GM21528 (cell line): Measurements from ENCODE around the gene CHRDL2.

Experiments used
- ATAC-seq: cut with Tn5 transposase; IDR thresholded peaks from one replicate; pipeline ENCODE4 v1.9.1; 2021; ENCODE audit warnings: mild to moderate bottlenecking, moderate library complexity; ENCODE audit not compliant: unreplicated experiment, low FRiP score

The CHRDL2 gene

DNA sequence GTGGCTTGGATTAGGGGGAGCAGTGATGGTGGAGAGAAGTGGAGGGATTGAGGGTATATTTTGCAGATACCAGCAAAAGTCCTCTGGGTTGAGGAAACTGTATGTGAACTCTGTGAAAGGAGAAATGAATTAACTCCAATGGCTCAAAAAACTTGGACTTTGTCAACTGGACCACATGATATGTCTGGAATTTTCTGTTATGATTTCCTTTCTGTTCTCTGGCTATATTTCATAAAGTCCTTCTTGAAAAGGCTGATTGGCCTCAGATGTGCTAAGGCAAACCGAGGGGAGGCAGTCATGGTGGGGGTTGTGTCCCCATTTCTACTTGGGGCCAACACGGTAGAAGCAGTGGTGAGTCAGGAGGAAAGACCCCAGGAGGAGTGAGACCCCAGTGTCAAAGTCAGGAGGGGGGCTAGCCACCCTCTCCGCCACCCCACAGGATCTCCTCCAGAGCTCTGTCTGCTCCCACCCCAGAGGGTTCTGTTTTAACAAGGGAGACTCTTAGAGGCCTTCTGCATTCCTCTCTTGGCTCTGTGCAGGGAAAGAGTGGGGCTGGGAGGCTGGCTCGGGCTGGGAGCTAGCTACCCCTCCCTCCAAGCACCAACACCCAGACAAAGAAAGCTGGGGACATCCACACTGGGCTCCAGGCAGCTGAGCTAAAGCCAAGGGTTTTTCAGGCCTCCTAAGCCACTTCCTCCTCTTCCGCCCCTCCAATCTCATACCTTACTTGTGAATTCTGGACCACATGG, 13.8 kb downstream of the CHRDL2 start:
- ATAC-seq, result no peak

DNA sequence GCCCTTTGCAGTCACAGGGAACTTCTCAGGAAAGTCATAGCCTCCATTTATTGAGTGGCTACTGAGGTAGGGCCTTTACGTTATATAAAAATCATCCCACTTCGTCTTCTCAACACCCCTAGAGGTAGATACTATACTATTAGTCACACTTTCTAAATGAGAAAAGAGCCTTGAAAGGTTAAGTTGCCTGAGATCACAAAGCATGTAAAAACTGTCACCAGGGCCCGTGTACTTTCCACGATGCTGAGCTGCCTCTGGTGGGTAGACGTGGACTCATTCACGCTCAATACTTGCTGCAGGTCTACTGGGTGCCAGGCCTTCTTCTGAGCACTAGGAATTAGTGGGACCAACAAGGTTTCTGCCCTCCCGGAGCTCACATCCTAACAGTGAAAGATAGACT, 16.3 kb downstream of the CHRDL2 start:
- no peak for ATAC-seq

DNA sequence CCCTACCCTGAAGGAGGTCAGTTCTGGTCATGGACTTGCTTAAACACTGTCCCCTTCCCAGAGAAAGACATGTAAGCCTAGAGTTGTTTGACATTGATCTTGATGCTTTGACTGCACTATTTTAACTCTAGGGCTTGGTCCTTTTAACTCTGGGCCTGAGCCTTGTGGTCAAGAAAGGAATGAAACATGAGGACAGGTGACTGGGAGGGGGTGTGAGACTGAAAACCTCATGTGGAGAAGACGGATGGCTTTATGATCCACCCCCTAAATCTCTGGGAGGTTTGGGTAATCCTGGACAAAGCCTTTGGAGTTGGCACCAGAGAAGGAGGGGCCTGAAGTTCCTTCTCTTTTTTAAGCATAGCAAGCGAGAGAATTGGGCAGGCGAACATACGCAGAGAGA, 17.5 kb downstream of the CHRDL2 start:
- no peak for ATAC-seq

DNA sequence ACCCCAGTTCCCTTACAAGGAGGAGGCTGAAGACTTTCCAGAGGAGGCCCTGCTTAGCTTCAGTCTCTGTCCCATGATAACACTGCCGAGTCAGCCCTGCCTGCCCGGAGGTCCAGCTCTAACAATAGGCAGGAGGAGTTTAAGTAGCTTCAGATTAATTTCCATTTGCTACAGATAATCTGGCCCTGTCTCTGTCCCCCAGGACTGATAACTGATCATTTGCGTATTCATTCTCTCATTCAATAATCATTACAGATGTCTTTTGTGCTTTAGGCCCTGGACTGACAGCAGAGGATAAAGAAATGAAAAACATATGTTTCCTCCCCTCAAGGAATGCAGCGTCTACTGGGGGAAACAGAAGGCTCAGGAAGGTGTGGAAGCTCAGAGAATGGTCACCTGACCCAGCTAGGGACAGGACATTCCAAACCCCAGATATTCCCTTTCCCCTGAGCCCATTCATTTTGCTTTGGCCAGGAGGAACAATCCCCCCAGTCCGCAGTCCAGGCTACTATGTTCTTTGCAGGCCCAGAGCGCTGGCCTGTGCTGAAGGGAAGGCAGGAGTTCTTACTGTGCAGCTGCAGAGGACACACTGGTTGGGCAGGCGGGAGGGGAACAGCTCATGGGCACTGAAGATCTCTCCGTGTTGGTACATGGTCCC, 20.8 kb downstream of the CHRDL2 start:
- no peak for ATAC-seq

DNA sequence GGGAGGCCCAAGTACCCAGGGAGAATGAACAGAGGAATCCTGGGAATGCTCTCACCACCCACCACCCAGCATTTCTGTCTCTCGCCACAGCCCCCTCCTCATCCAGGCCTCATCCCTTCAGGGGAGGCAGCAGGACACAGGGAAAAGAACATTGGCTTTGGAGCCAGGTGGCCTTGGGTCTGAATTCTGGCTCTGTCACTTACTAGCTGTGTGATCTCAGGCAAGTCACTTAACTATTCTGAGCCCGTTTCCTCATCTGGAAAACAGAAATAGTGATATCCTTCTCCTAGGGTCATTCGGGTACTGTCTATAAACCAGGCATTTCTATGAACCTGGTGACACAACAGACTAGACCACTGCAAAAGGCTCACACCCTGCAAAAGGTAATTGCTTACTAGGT, 22.1 kb downstream of the CHRDL2 start:
- ATAC-seq, result no peak

DNA sequence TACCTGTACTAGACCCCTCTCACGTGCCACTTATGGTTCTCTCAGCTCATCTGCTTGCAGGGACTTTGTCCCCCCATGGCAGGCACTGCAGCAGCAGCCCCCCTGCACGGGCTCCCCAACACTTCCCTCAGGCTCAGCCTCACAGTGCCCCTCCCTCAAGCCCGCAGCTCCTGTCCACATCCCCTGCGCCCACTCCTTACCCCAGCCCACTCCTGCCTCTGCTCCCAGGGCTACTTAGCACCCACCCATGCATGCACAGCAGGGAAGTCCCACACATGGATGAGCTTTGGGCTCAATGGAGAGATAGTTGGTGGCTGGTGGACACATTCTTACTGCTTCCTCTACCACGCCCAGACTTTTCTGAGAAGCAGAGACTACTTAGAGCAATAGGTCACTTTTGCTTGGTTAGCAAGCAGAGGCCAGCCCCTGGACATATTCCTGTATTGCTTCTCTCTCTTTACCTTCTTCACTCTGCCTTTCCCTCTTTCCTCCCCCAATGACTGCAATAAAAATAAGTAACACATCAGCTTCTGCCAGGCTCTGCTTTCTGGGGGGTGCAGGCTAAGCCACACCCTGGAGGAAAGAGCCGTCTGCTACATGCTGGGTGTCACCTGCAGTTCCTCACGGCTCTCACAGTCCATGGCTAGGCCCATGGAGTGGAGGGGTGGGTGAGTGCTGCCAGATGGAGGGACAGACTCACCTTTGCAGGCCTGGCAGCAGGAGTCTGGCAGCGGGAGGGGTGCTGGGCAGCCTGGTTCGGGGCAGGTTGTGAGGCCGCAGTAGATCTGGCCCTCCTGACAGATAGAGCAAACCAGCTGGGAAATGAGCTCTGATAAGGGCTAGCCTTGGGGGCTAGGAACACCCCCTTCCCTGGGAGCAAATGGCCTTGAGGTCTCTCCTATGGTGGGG, 23.4 kb downstream of the CHRDL2 start:
- no peak for ATAC-seq

DNA sequence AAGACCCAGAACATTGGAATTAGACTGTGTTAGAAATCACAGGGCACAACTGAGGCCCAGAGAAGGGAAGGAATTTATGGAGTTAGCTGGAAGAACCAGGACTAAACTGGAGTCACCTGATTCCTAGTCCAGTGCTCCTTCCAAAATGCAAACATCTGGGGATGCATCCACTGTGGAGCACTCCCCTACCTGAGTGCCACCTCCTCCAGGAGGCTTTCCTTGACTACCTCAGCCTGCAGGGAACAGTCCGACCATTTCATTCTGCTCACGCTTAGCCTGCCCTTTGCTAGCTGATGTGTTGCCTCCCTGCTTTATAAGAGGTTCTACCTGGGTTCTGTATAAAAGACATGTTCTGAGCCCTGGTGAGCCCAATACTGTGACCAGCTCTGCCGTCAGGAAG, 24.0 kb downstream of the CHRDL2 start:
- ATAC-seq, result no peak

DNA sequence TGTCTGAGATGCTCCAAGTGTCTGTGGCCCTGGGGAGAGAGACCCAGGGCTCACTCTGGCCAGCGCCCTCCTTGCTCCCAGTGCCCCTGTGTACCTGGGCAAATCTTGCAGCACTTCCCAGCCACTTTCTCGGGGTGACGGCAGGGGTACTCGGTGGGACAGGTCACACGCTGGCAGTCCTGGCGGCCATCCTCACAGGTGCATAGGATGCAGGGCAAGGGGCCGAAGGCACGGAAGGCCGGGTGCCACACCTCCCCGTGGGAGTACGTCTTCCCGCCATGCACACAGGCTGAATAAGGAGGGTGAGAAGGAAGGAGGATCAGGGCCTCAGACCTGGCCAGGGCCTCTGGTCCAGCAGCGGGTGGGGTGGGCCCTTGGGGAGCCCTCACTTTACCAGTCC, 28.0 kb downstream of the CHRDL2 start:
- no peak for ATAC-seq

DNA sequence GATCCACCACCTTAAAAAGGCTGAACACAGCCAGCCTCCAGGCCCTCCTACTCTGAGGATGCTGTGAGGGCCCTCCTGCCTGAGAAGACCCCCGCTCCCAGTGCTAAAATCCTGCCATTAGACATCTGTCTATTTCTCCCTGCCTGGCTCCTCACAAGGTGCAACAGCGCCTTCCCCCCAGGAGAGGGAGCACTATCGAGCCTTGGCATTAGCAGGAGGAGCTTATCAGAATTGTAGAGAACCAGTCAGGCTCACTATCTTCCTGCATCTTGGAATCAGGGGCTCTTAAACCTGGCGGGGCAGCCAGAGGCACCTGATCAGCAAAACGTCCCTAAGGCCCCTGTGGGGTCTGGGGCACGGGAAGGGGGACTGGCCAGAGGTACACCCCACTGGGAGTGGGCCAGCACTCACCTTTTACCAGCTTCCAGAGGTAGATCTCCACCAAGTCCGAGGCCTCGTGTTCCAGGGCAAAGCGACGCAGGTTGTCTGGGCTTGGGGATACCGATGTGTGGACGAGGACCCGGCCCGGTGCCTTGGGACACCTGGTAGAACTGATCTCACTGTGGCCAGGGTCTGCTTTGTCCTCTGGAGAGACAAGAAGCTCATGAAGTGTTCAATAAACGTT, 28.7 kb downstream of the CHRDL2 start:
- peak; percentile 54 for ATAC-seq

DNA sequence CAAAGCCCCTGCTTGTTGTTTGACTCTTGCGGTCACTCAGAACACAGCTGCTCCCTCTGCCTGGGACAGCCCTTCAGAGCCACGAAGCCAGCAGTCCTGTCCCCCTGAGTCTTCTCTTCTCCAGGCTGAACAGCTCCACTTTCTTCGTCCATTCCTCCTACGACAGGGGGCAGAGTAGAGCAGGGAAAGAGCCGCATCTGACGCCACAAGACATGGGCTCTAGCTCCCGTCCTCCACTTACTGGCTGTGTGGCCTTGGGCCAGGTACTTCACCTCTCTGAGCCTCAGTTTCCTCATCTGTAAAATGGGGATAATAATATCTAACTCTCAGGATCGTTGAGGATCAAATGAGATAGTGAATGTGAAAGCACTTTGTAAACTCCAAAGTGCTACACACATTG, 29.9 kb downstream of the CHRDL2 start:
- ATAC-seq, result no peak

DNA sequence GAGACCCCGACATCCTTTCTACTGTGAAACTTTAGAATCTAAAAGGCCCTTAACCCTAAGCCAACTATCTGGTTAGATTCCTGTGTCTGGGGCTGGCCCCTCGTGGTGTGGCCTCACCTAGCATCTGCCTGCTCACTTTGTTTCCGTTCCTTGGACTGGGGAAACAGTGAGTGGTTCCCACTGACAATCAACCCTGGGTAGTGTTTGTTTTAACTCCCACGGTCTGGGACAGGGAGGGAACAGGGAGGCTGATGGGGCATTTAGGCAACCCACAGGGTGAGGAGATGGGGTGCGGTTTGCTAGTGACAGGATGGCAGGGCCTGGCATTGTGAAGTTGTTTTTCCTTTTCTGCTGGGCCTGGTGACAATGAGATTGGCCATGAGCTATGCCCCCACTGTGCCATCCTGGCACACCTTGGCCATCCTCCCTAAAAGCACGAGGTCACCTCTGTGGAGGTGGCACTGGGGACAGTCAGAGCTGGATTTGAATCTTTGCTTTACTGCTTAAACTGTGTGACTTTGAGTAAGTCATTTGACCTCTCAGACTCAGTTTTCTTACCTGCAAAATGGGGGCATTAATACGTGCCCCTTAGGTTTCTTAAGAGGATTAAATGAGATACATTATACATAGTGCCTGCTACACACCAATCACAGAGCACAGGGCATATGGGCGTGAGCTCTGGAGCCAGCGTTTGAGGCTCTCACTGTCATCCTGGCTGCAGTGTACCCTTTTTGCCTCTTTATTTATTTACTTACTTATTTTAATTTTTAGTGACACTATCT, 31.4 kb downstream of the CHRDL2 start:
- no peak for ATAC-seq

DNA sequence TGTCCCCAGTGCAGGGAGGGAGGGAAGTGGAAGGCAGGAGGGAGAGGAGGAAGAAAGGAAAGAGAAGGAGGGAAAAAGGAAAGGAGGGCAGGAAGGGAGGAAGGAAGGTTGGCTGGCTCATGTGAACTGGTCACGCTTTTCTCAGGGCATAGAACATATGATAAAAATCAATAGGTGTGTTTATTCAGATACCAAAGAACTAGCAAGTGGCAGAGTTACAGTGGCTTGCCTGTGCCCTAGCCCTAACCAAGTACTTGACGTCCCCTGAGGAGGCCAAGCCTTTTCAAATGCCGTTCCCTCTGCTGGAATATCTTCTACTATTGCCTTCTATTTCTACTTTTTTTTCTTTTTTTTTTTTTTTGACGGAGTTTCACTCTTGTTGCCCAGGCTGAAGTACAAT, 33.5 kb downstream of the CHRDL2 start:
- ATAC-seq, result no peak

DNA sequence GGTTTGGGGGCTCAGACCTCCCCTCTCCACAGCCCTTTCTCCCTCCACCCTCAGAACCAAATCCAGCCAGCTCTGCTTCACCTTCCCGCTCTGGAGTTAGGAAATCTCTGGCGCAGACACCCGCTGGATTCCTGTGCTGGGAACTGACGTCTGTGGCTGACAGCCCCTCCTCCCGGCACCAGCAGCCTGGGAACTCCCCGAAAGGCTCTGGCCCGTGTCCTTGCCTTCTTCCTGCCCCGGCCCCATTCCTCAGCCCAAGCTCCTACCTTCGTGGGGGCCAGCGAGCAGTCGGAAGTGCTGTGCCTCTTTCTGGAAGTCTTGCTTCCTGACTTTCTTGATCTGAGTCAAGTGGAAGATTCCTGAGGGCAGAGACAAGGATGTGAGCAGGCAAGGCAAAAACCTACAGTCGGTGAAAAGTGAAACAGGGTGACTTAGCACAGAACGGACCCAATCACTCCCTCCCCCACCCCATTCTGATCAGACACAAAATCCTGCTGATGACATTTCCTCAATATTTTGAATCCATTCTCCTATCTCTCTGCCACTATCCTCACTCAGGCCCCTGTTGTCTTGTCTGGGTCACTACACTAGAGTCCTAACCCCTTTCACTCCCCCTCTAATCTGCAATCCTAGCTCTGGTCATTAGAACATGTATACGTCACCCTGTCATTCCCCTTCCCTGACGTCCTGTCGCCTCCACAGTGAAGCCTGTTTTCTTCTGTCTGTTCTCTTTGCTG, 34.1 kb downstream of the CHRDL2 start:
- ATAC-seq, result no peak

DNA sequence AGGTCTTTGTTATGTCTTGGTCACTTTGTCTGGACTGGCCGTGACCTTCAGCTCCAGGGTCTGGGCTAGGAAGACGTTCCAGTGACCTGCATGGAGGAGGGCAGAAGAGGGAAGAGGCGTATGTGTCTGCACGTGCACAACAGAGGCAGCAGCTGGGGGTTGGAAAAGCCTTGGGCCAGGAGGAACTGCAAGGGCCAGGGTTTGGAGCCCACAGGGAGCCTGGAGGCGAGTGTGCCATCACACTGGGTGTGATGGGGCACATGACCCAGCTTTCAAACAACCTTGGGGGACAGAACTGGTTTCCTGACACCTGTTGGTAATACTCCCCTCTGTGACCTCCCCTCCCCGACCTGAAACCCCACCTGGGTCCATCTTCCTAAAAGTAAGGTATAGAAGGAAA, 34.7 kb downstream of the CHRDL2 start:
- no peak for ATAC-seq

DNA sequence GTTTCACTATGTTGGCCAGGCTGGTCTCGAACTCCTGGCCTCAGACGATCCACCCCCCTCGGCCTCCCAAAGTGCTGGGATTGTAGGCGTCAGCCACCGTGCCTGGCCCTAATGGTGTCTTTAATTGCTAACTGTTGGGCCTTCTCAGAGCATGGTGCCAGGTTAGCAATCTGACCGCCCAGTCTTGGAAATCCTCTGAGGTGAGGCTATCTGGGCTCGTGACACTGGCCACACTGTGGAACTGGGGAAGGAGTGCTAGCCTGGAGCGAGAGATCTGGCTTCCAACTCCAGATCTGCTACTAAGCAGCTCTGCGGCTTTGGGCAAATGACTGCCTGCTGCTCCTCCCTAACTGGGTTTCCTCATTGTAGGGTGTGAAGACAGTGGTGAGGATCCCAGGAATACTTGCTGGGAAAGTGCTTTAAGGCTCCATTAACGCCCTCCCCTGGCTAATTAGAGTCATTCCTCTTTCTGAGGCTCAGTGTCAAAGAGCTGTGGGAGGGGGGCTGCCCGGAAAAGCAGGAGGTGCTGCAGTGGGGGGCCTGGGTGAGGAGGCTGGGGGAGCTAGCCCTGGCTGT, 35.4 kb downstream of the CHRDL2 start:
- no peak for ATAC-seq

DNA sequence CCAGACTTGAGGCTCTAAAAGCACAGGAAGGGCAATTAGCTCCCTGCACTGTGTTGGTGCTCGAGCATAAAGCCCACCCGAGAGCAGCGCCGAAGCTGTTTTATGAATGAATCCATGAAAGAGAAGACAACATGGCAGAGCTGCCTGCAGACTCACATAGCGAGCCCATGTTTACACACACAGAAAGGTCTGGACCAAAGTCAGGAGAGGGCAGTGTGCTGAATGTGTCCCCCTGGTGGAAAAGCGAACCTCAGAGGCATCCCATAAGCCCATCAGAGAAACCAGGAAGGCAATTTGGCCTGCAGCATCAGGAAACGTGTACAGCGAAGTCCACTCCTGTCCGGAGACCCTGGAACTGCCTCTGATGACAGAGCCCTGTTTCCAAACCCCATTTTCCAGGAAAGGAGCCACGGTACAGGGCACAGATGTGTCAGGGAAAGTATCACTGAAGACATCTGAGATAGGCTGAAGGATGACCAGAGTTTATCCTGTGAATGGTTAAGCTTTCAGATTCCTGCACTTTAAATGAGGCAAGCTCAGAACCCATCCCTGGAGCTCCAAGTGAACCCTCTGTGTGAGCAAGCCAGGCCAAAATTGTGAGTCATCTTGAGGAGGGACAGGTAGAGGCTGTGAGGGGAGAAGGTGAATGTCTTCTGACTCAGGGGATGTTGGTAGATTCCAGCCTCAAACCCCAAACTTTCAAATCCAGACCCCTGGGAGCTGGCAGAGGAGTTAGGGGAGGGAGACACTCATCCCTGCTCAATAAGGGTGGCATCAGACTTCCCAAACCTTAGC, 36.9 kb downstream of the CHRDL2 start:
- ATAC-seq, result no peak

DNA sequence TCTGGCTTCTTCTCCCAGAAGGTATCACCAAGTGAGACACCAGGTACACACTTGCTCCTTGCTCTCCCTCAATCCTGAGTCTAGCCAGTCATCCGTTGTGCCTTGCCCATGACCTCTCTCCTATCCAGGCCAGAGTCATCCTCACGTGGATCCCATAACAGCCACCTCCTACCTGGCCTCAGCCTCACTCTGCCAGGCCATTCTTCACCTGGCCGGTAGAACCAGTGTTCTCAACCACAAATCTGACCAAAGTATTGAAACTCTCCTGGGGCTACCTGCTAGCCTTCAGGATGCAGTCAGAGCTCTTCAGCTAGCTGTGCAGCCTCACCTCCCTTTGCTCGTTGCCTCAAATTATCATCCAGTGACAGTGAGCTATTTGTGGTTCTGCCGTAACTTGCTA, 37.7 kb downstream of the CHRDL2 start:
- no peak for ATAC-seq

DNA sequence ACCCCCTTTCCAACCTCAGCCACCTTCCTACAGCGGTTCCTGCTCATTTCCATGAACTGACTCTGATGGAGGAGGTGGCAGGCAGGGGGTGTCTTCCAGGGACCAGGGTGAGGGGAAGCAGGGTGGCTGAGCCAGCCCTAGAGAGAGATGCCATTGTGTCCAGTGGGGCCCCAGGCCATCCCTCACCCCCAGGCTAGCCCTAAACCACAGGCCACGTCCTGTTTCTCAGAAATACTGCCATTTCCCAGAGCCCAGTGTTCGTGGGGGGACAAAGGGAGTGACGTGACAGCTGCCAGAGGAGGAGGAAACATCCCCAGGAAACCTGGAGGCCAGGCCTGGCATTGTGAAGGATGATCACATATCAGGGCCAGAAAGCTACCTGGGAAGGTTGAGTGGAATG, 39.5 kb downstream of the CHRDL2 start:
- no peak for ATAC-seq
